H1 (cell line): Measurements from ENCODE around the gene STAM2. TPM values are rescaled to one million over a fixed set of nuclear protein-coding genes. Genes with fewer than 3 reads are reported as not detected.

Source experiments
- NRF1 ChIP-seq: IDR thresholded peaks from 2 replicates; pipeline ENCODE4 v1.6.1; 2011; ENCODE audit warnings: mild to moderate bottlenecking, low read depth, low read length, improper control_type of control experiment
- POLR2A ChIP-seq, 2 experiments: IDR thresholded peaks; 1 replicate in 1 of 2; 2 replicates in 1 of 2; pipeline ENCODE4 v1.6.1; 2011; ENCODE audit warnings: low read depth in 2 of 2, low read length in 2 of 2, mild to moderate bottlenecking in 2 of 2; ENCODE audit errors: control extremely low read depth in 1 of 2
- polyA plus RNA-seq, 7 experiments: library from polyadenylated mRNA; depleted of rRNA in 3 of 7; stranded (reverse) in 5 of 7; unstranded in 2 of 7; fragments of >200 nt in 5 of 7; fragments of 200-250 nt in 2 of 7; gene quantifications; 1 replicate in 5 of 7; 2 replicates in 1 of 7; 4 replicates in 1 of 7; pipeline versions ENCODE4 v1.2.1 to v1.2.3, GENCODE V29; 2011 to 2013; ENCODE audit warnings: missing spikeins in 2 of 7, mixed read lengths in 2 of 7
- total RNA-seq: library from RNA; stranded (reverse); fragmentation: NEBNext Ultra II Directional; extraction: Animal tissue kit (Norgen Biotek cat#: 25700); gene quantifications from 2 replicates; pipeline ENCODE4 v1.2.1, GENCODE V29; 2021

The STAM2 gene
- total and polyA plus RNA-seq, 2 of the 8 experiments (the other 6 are each of a cell fraction or from before 2014, with no cell fraction given) = 5.4 to 9.4 TPM

DNA sequence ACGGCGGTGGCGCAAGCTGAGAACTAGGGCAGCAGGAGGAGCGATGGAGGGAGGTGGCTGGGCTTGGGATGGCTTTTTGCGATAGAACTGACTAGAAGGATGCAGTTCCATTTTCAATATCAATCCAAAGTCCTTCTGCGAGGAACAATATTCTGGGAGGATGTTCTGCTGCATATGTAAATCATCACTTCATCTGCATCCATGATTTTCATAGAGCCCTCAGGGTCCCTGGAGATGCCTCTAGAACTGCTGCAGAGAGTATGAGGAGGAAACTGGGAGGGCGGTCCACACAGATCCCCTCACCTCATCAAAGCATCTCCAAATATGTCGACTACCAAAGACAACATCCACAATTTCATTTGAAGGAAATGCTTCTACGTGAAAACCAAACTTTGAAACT is 97.5 kb downstream of the STAM2 start (continued):
- TF ChIP-seq POLR2A (IDR thresholded peaks at IDR 0.05; ENCODE audit: control extremely low read depth in 1 of 2, low read depth in 2 of 2, low read length in 2 of 2) (no peak), NRF1 (no peak)
